HPDE6-E6E7 (cell line): ENCODE measurements around the gene ITGA8.
"Not testable (repeated sequence)": the region's sequence is repeated elsewhere in the genome, so short reads cannot be mapped to it uniquely, and the experiment has no call there.

Source experiments
- DNase-seq: peaks from one replicate; pipeline ENCODE4 v3.0.0; 2011; ENCODE audit warnings: missing footprints; ENCODE audit errors: extremely low spot score

The ITGA8 gene

DNA sequence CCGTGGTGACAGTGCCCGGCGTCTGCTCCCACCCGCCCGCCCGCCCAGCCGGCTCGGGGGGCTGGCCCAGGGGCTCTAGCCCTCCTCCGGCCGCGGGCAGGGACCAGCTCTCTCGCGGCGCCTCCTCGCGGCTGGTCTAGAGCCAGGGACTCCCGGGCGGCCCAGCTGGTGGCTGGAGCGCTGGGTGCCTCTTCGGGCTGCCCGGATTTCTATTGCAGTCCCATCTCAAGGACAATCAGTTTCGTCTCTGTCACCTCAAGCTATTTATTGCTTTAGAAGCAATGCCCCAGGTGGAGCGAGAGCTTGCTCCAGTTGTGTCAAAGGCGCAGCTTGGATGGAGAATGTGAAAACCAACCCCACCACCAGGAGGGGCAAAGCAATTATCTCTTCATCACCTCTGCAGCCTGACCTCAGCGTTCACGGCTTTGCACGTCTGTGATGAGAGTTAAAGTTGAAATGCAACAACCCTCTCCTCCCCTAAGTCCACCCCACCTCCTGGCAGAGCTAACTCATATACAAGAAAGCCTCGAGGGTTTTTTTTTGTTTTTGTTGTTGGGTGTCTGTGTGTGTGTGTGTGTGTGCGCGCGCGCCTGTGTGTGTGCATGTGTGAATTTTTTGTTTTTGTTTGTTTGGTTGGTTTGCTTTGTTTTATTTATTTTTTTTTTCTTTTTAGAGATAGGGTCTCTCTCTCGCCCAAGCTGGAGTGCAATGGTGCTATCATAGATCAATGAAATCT is at the start of gene ITGA8:
TSS of gene ITGA8 (minus strand) at position 24 of the 736 bp plus-strand sequence. CDS start 151 bp downstream, outside the sequence.
- no peak for DNase-seq

DNA sequence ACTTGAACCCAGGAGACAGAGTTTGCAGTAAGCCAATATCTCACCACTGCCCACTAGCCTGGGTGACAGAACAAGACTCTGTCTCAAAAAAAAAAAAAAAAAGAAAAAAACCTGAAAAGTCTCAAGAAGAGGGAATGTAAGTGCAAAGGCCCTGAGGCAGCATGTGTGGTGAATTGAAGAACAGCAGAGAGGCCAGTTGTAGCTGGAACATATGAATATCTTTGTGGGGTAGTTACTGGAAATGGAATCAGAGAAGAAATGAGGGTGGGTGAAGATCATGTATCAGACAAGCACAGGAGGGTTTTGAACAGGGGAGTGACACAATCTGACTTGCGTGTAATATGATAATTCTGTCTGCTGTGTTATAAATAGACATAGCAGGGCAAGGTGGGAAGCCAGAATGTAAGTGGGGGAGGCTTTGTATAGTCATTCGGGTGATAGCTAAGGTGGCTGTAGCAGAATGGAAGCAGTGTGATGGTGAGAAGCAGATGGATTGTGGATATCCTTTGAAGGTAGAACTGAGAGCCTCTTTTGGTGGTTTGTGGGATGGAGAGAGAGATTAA is 45.3 kb upstream of the ITGA8 start:
- DNase-seq, result no peak

DNA sequence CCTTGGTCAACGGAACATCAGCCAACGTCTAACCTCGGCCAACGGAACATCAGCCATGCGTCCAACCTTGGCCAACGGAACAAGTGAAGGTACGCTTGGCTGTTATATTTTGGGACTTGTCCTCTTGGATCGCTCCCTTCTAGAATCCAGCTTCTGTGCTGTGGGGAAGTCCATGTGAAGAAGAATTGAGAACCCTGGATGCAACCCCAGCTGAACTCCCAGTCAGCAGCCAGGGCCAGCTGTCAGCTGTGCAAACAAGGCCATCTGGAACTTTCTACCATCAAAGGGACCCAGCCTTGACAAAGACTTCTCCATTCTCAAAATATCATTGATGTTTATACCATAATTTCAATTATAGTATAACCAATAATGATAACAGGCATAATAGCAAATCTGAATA is 43.3 kb upstream of the ITGA8 start:
- no peak for DNase-seq

DNA sequence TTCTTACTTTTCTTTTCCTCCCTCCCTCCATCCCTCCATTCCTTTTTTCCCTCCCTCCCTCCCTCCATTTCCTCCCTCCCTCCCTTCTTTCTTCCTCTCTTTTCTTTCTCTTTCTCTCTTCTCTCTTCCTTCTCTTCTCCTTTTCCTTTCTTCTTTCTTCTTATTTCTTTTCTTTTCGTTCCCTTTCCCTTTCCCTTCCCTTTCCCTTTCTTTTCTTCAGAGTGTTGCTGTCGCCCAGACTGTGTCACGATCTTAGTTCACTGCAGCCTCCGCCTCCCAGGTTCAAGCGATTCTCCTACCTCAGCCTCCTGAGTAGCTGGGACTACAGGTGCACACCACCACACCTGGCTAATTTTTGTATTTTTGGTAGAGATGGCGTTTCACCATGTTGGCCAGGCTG is 42.5 kb upstream of the ITGA8 start:
- DNase-seq, result not testable (repeated sequence)

DNA sequence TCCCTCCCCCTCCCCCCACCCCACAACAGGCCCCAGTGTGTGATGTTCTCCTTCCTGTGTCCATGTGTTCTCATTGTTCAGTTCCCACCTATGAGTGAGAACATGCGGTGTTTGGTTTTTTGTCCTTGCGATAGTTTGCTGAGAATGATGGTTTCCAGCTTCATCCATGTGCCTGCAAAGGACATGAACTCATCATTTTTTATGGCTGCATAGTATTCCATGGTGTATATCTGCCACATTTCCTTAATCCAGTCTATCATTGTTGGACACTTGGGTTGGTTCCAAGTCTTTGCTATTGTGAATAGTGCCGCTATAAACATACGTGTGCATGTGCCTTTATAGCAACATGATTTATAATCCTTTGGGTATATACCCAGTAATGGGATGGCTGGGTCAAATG is 41.5 kb upstream of the ITGA8 start:
- DNase-seq, result not testable (repeated sequence)

DNA sequence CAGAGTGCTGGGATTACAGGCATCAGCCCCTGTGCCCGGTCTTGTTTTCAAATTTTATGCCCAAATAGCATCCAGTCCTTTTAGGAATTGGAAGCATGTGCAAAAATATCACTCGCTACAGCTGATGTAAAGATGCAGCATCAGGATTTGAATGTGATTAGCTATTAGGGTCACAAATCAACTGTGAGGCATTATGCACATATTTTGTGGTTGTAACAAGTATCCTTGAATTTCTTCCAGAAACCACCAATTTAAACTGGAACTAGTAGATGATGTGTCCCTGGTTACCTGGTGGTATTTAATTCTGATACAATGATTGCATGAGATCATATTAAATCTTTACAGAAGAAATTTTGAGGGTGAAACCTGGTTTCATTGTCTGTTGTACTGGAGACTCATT is 41.0 kb upstream of the ITGA8 start:
- DNase-seq, result no peak

DNA sequence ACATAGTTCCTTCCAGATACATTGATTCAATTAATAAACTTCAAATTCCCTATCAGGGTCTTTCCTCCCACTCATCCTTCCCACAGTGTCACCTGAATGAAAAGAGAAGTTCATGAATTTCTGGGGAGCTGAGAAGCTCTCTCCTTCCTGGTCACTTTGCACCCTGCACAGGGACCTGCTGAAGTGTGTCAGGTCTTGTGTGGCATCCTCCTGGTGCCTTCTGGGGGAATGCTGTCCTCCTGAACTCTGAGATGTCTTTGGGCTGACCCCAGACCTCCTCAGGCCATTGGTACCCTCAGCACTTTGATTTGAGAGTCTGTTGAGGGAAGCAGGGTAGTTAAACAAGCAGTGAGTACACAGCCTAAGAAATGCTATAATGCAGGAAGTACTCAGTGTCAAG is 39.5 kb upstream of the ITGA8 start:
- DNase-seq, result no peak

DNA sequence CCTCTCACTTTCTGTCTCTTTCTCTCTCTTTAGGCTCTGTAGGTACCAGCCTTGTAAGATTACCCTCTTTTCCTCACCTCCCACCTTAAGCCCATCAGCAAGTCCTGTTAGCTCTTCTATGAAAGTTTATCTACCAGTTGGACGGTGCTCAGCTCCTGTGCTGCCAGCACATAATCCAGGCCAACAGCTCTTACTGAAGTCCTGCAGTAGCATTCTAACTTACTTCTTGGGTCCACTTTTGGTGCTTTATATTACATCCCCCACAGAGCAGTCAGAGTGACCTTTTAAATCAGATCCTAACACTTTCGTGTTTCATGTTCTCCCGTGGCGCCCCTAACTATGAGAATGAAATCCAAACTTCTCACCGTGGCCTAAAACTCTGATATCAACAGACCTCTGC is 38.9 kb upstream of the ITGA8 start:
- DNase-seq, result no peak

DNA sequence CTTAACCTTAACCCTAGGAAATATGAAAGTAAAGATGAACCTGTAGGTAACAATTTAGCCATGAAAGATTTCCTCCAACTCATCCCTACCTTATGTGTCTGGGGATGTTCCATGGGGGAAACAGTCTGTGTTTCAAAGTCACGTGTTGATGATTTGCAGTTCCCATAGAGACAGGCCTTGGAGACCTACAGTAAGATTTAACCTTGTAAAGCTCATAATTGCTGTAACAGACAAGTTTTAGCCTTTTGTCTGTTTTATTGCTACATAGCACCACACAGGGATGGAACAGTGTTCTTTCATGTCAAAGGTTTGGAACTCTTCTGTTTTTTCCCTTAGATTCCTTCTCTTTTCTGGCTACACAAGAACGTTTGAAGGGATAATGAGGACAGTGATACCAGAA is 35.2 kb upstream of the ITGA8 start:
- DNase-seq, result no peak

DNA sequence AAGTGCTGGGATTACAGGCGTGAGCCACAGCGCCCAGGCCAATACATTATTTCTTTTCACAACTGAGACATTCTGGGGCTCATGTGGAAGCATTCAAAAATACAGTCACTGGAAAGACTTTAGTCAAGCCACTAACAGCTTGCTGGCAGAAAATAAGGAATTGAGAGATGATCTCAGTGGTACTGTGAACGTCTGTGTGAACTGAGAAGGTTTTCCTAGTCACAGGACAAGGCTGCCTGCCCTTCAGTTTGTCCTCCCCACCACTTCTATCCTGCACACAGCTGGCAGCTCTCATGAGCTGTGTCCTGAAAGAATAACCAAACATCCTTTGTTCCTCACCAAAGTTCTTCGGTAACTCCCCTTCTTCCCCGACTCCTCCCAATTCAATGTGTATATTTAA is 31.3 kb upstream of the ITGA8 start:
- DNase-seq, result no peak

DNA sequence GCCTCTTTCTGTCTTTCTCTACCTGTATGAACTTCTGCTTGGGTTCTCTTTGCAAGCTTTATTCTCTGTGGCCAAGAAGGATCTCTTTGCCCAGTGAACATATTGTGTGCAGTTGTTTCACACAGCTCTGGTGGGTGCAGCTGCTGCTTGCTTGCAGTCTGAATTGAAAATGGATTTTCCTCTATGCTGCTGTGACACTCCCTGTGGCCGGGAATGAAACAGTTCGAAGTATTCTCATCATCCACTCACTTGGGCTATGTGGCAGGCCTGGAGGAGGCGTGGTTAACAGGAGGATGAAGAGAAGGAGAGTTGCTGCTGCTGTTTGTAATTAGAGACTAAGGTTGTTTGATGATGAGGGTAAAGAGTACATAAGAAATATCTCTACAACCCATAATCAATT is 28.4 kb upstream of the ITGA8 start:
- no peak for DNase-seq

DNA sequence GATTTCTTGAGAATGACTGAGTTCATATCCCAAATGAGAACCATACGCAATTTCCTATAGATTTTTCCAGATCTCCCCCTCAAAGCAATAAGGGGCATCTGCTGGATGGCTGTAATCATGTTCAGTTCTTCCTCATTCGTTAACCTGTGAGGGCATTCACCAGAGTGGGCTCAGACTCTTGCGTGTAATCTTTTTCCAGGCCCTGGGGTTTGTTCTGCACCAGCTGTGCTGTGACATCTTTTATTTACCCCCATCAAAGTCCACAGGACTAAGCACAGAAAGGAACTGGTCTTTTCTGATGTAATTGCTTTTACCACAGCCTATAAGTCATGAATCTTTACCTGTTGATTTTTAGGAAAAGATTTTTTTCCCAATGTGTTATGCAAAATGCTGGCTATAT is 27.9 kb upstream of the ITGA8 start:
- DNase-seq, result no peak

DNA sequence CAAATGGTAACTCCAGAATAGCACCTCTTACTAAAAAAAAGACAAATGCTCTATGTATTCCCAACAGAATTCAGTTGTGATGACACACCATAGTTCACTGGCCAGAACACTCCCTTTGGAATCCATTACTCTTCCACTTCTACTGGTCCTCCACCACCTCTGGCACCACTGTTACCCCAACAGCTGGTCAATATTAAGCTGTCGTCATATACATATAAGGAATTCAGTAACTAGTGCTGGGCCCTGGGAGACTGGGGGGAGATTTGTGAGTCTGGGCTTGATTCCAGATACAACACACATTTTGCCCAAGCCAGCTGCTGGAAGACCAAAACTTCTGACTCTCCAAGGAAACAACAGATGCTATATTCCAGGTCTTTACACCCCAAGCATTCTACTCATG is 26.0 kb upstream of the ITGA8 start:
- no peak for DNase-seq

DNA sequence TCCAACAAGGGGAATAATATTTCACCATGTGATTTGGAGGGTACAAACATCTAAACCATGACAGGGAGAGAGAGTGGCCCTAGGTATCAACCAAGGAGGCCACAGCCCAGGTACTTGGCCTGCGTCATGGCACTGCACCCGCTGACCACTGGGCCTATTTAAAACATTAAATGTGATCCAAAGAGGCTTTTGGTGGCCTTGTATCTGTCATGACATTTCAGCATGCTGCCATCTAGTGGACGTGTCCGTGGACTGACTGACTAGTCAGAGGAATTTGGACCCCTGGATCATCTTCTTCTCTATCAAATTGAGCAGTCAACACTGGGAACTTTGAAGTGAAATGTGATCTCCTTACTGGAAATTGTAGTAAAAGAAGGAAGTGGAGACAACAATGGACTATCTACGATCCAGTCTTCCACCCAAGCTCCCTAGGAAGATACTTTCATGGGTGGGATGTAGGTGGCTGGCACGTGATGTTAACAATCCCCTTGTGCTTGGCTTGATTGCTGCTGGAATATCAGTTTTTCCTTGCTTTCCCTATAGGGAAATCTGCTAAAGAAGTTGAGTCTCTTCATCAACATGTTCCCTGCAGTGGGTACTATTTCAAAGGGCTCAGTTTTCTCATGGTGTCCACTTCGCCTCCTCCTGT is 24.6 kb upstream of the ITGA8 start:
- DNase-seq, result peak; percentile 3

DNA sequence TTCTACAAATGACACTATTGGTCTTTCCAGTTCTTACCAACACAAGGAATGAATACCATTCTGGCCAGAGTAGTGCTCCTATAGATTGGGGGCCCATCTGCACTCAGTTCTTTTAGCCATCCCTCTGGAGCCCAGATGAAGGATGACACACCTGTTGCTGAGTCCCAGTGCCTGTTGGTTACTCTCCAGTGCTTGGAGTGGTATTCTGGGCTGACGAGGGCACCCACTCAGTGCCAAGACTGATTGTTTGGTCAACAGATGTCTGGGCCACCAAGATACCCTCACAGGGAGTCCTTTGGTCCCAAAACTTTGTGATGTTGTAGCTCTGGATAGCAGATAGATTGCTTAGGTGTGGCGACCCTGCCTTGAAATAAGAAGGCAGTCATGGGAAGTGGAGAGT is 23.7 kb upstream of the ITGA8 start:
- DNase-seq, result no peak

DNA sequence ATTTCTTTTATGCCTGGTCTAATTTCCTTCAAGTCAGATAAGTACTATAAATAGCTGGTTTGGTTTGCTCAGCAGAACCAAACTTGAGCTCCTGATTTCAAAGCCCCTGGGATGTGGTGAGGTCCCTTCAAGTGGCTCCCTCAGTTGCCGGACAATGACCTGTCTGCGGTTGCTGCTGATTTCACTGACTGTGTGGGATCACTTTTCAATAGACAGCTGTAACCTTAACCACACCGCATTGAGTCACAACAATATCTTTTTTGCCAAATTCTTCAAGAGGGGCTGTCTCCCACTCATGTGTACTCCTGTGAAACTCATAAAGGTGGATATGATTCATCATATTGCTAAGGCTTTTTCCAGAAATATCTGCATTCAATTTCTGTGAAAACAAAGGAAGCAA is 23.1 kb upstream of the ITGA8 start:
- no peak for DNase-seq

DNA sequence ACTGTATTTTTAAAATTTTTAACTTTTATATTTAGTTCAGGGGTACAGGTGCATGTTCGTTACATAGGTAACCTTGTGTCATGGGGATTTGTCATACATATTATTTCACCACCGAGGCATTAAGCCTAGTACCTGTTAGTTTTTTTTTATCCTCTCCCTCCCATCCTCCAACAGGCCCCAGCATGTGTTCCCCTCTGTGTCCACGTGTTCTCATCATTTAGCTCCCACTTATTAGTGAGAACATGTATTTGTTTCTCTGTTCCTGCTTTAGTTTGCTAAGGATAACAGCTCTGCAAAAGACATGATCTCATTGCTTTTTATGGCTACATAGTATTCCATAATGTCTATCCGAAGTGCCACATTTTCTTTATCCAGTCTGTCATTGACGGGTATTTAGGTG is 22.4 kb upstream of the ITGA8 start:
- no peak for DNase-seq

DNA sequence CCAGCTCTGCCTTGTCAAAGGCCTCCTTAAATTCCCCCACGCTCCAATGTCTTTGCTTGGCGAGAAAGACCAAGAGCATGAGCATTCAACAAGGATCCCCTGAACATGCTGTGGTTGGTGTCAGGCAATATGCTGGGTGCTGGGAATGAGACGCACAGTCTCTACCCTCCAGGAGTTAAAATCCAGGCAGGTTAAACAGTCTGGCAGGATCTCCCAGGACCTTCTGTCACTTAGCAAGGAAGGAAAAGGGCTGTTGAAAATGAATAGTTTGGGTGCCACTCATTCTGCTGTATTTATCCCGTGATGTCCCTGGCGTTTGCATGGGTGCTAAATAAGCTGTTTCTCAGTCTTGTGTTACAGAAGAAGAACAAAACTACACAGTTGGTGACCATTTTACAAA is 21.9 kb upstream of the ITGA8 start:
- DNase-seq, result no peak

DNA sequence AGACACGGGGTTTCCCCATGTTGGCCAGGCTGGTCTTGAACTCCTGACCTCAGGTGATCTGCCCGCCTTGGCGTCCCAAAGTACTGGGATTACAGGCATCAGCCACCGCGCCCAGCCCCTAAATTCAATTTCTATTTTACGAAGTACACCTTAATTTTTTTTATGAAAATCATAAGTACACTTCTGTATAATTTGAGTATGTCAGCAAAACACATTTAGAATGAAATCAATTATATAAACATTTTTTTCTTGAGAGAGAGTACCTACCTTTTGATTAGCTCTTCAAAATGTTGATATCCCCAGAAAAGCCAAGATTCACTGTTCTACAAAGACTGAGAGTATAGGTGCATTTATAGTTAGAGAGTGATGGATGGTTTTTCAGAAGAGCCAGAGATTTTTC is 20.5 kb upstream of the ITGA8 start:
- DNase-seq, result no peak

DNA sequence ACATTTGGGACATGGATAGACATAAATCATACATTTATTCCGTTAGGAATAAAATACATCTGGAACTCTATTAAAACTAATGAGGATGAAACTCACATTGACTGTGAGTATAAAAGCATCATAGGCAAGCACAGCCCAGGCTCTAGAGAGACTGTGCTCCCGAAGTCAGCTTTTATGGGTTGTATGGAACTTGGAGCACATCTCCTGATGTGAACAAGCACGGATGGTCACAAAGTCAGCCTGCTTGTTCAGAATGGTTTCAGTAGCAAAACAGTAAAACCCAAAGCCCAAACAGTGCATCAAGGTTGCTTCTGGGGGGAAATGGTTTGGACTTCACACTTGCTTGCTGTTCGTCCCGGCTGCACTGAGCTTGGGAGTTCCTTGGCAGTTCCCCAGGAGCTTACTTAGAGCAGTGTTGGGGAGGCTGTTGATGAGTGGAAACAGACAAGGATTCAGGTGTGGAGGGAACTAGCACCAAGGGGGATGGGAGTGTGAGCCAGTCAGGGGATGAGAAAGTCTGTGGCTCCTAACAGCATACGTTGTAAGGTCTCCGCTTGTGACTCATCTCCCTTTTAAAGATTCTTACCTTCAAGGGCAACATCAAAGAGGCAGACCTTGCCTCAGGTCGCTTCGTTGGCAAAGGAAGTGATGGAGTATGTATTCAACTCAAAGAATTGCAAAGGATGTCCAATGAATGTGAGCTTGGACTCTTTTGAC is 19.7 kb upstream of the ITGA8 start:
- DNase-seq, result no peak

DNA sequence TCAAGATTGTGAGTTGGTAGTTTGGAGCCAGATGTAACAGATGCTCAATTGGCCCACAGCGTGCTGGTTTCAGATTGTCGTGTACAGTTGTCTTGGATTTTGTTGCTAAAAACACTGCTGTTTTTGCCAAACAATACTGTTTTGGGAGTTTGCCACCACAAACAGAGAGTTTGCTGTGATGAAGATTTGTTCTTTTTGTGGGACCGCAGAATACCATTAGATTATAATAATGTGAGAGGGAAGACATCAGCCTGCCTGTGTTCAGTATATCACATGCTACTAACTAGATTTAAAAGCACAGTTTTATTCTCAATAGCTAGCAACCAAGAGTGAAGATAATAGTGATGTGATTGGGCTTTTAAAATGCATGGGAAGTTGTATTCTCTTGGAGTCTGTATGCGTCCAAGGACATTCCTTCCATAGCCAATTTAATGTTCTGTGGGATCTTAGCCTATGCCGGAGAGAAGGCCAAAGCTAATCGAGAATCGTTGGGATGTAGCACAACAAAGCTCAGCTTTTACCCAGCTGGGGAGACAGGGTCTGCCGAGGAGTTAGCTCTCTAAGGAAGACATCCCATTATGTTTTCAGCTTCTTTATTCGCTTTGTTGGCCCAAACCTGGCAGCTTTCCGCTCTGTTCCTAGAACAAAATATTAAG is 18.7 kb upstream of the ITGA8 start:
- DNase-seq, result no peak

DNA sequence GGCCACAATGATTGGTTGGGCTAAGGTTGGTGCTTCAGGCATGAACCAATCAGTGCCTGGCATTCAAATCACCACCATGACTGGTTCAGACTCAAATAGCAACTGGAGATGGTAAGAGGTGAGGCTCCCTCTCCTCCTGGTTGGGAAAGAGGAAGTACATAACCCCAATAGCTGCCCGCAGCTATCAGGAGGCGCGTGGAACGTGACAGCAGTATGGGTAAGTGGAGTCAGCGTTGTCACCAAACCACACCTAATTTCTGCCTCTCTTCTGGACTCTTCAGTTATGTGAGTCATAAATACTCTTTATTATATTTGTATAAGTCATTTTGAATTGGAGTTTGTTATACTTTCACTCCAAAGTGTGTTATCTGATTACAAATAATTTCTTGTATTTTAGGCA is 17.9 kb upstream of the ITGA8 start:
- no peak for DNase-seq
